GM12801 (cell line): ENCODE measurements around the gene IPO8.

Experiments used
- CTCF ChIP-seq: IDR thresholded peaks from one replicate; pipeline ENCODE4 v1.5.1; 2011; ENCODE audit warnings: control low read depth; ENCODE audit not compliant: insufficient read length; ENCODE audit errors: extremely low read depth

The IPO8 gene

GRCh38 chr12:30687265-30687986, 8.2 kb downstream of the IPO8 start:
- TF ChIP-seq CTCF, result no peak

GRCh38 chr12:30679241-30679640, 16.4 kb downstream of the IPO8 start:
- TF ChIP-seq CTCF, result no peak

GRCh38 chr12:30678221-30678620, 17.4 kb downstream of the IPO8 start:
- no peak for TF ChIP-seq CTCF

- no peak for TF ChIP-seq CTCF
These were observed 34.5 kb downstream of the IPO8 start for GRCh38 chr12:30661210-30661609.

- TF ChIP-seq CTCF, result no peak
These were observed 43.5 kb downstream of the IPO8 start for GRCh38 chr12:30652034-30652696.

GRCh38 chr12:30646821-30647220, 48.8 kb downstream of the IPO8 start:
- no peak for TF ChIP-seq CTCF

- TF ChIP-seq CTCF, result no peak
These were observed 52.3 kb downstream of the IPO8 start for GRCh38 chr12:30643366-30643765.
